Measurements from ENCODE around the gene EEIG1.

EEIG1 gene

GRCh38 chr9:127935765-127936221 lies 45.0 kb downstream of the EEIG1 start:
- TF ChIP-seq POLR2AphosphoS5 (IDR thresholded peaks at IDR 0.05; ENCODE audit: low read depth, low read length) (no peak), TAF1 (IDR thresholded peaks at IDR 0.05; ENCODE audit: borderline replicate concordance, insufficient read depth, low read length) (no peak), REST (IDR thresholded peaks at IDR 0.05; ENCODE audit: insufficient read depth in 1 of 2, low read depth in 2 of 2, low read length in 2 of 2) (no peak), FOXP2 (optimal IDR thresholded peaks at IDR 0.05; ENCODE audit: borderline replicate concordance, extremely low read depth, extremely low read length, insufficient read depth) (no peak), SIN3A (IDR thresholded peaks at IDR 0.05; ENCODE audit: borderline replicate concordance, insufficient read depth, low read length) (no peak)

GRCh38 chr9:127934986-127935385 lies 45.8 kb downstream of the EEIG1 start:
- TF ChIP-seq TAF1 (IDR thresholded peaks at IDR 0.05; ENCODE audit: borderline replicate concordance, insufficient read depth, low read length) (no peak), FOXP2 (optimal IDR thresholded peaks at IDR 0.05; ENCODE audit: borderline replicate concordance, extremely low read depth, extremely low read length, insufficient read depth) (no peak), SIN3A (IDR thresholded peaks at IDR 0.05; ENCODE audit: borderline replicate concordance, insufficient read depth, low read length) (no peak), REST (IDR thresholded peaks at IDR 0.05; ENCODE audit: insufficient read depth in 1 of 2, low read depth in 2 of 2, low read length in 2 of 2) (no peak), POLR2AphosphoS5 (IDR thresholded peaks at IDR 0.05; ENCODE audit: low read depth, low read length) (no peak)

GRCh38 chr9:127934248-127934647 lies 46.5 kb downstream of the EEIG1 start:
- TF ChIP-seq REST (IDR thresholded peaks at IDR 0.05; ENCODE audit: insufficient read depth in 1 of 2, low read depth in 2 of 2, low read length in 2 of 2) (no peak), POLR2AphosphoS5 (IDR thresholded peaks at IDR 0.05; ENCODE audit: low read depth, low read length) (no peak)

- TF ChIP-seq REST (IDR thresholded peaks at IDR 0.05; ENCODE audit: insufficient read depth in 1 of 2, low read depth in 2 of 2, low read length in 2 of 2) (no peak), FOXP2 (optimal IDR thresholded peaks at IDR 0.05; ENCODE audit: borderline replicate concordance, extremely low read depth, extremely low read length, insufficient read depth) (no peak), TAF1 (IDR thresholded peaks at IDR 0.05; ENCODE audit: borderline replicate concordance, insufficient read depth, low read length) (no peak), POLR2AphosphoS5 (IDR thresholded peaks at IDR 0.05; ENCODE audit: low read depth, low read length) (0 out of 2 replicates have a peak, but pooled peaks have one; percentile 38), SIN3A (IDR thresholded peaks at IDR 0.05; ENCODE audit: borderline replicate concordance, insufficient read depth, low read length) (no peak)
Observed at GRCh38 chr9:127931092-127931881, 49.5 kb downstream of the EEIG1 start.
